B cell (primary cell): ENCODE results near the gene MYZAP. TPM values are rescaled to one million over a fixed set of nuclear protein-coding genes. Genes with fewer than 3 reads are reported as not detected.

ENCODE experiments used
- ATAC-seq: fragments of 200-7000 bp; cut with Tn5 transposase; one replicate; pipeline ENCODE4 v1.10.0; 2021; ENCODE audit warnings: low read depth, mild to moderate bottlenecking, moderate number of reproducible peaks, moderate library complexity
- CTCF ChIA-PET: fragments of 350-600 bp; sonication (Branson Sonifier 250); formaldehyde crosslinking; loops from one replicate; lab custom pipeline; 2021; ENCODE audit warnings: antibody characterized with exemption, inconsistent platforms; lab: Charles Lee
- POLR2A ChIA-PET: fragments of 350-600 bp; sonication (Branson Sonifier 250); formaldehyde crosslinking; loops from one replicate; lab custom pipeline; 2021; ENCODE audit warnings: antibody characterized with exemption; lab: Charles Lee
- DNase-seq: peaks from one replicate; pipeline ENCODE4 v3.0.0; 2013
- H2AFZ ChIP-seq: 2 replicates; pipeline ENCODE4 v1.6.1; 2012; ENCODE audit warnings: mild to moderate bottlenecking, low read depth, low read length; ENCODE audit not compliant: insufficient read depth, poor library complexity, severe bottlenecking
- H3K27ac ChIP-seq, 2 donors: 1 replicate in 1 of 2; 2 replicates in 1 of 2; pipeline ENCODE4 v1.5.1; 2012 to 2013; ENCODE audit warnings: low read length in 2 of 2, mild to moderate bottlenecking in 2 of 2, moderate library complexity in 1 of 2
- H3K27me3 ChIP-seq, 4 experiments: fragments of 200-600 bp in 1 of 4; sonication (generic) in 1 of 4; replicated peaks in 1 of 4; 1 replicate in 2 of 4; 2 replicates in 2 of 4; pipeline versions ENCODE4 v1.6.1 to v1.7.0; 2013 to 2016; ENCODE audit warnings: low read length in 3 of 4, mild to moderate bottlenecking in 2 of 4, mixed read lengths in 1 of 4, moderate library complexity in 1 of 4; ENCODE audit not compliant: insufficient read depth in 4 of 4, control insufficient read depth in 3 of 4; ENCODE audit errors: control extremely low read depth in 1 of 4
- H3K36me3 ChIP-seq, 2 experiments: replicated peaks in 1 of 2; 1 replicate in 1 of 2; 2 replicates in 1 of 2; pipeline versions ENCODE4 v1.6.1 to v1.7.1; 2013; ENCODE audit warnings: low read length in 1 of 2; ENCODE audit not compliant: insufficient read depth in 2 of 2, control insufficient read depth in 1 of 2; ENCODE audit errors: control extremely low read depth in 1 of 2, extremely low read depth in 1 of 2
- H3K4me1 ChIP-seq, 2 donors: fragments of 200-600 bp in 1 of 2; sonication (generic) in 1 of 2; 1 replicate in 1 of 2; 2 replicates in 1 of 2; pipeline versions ENCODE4 v1.5.1 to v1.6.1; 2013 to 2017; ENCODE audit warnings: low read length in 2 of 2; ENCODE audit not compliant: control insufficient read depth in 2 of 2, insufficient read depth in 2 of 2
- H3K4me2 ChIP-seq: replicated peaks from 2 replicates; pipeline ENCODE3; 2012; ENCODE audit warnings: mild to moderate bottlenecking, low read depth, low read length; ENCODE audit not compliant: poor library complexity, severe bottlenecking
- H3K4me3 ChIP-seq, 5 experiments: fragments of 200-600 bp in 1 of 5; sonication (generic) in 1 of 5; 1 replicate in 3 of 5; 2 replicates in 2 of 5; pipeline versions ENCODE4 v1.5.1 to v1.7.0; 2011 to 2016; ENCODE audit warnings: low read length in 4 of 5, mild to moderate bottlenecking in 4 of 5, low read depth in 2 of 5, control low read depth in 1 of 5, moderate library complexity in 1 of 5; ENCODE audit not compliant: insufficient read depth in 1 of 5; ENCODE audit errors: control extremely low read depth in 1 of 5, extremely low read depth in 1 of 5
- H3K79me2 ChIP-seq: fragments of 200-600 bp; sonication (generic); one replicate; pipeline ENCODE4 v1.6.0; 2016; ENCODE audit warnings: low read length; ENCODE audit not compliant: control insufficient read depth, insufficient read depth
- H3K9ac ChIP-seq: fragments of 200-600 bp; sonication (generic); 2 replicates; pipeline ENCODE4 v1.6.1; 2017; ENCODE audit warnings: mild to moderate bottlenecking, low read length, moderate library complexity
- H3K9me3 ChIP-seq, 3 donors: one replicate each; pipeline versions ENCODE4 v1.6.1 to v1.7.1; 2013; ENCODE audit warnings: low read length in 2 of 3; ENCODE audit not compliant: control insufficient read depth in 2 of 3, insufficient read depth in 1 of 3; ENCODE audit errors: control extremely low read depth in 1 of 3
- H4K20me1 ChIP-seq: 2 replicates; pipeline ENCODE4 v1.6.0; 2012; ENCODE audit warnings: mild to moderate bottlenecking, low read length; ENCODE audit not compliant: insufficient read depth, control insufficient read depth, poor library complexity, severe bottlenecking
- H3K27ac Mint-ChIP-seq: one replicate; pipeline ENCODE4 v1.8.0; 2021; ENCODE audit warnings: mixed read lengths
- H3K27me3 Mint-ChIP-seq: one replicate; pipeline ENCODE4 v1.8.0; 2021; ENCODE audit warnings: mixed read lengths
- H3K4me1 Mint-ChIP-seq: one replicate; pipeline ENCODE4 v1.8.0; 2021; ENCODE audit warnings: mixed read lengths
- H3K4me3 Mint-ChIP-seq: one replicate; pipeline ENCODE4 v1.8.0; 2021; ENCODE audit warnings: mixed read lengths
- H3K9me3 Mint-ChIP-seq: one replicate; pipeline ENCODE4 v1.8.0; 2022; ENCODE audit warnings: mixed read lengths; ENCODE audit not compliant: insufficient read depth
- EZH2 ChIP-seq: IDR thresholded peaks from 2 replicates; pipeline ENCODE4 v1.6.1; 2012; ENCODE audit warnings: borderline replicate concordance, low read depth, mild to moderate bottlenecking, moderate library complexity, low read length; ENCODE audit not compliant: insufficient read depth, poor library complexity, severe bottlenecking
- WGBS: methylation state at CpG from one replicate; pipeline ENCODE4 v1.1.5; 2013; ENCODE audit warnings: missing lambda C conversion rate; ENCODE audit not compliant: insufficient coverage; 5-methylcytosine and 5-hydroxymethylcytosine counted together
- intact Hi-C: fragments of 100-400 bp; cut with micrococcal nuclease; formaldehyde crosslinking; loops from one replicate; pipeline ENCODE4 v1.10.0; 2022
- polyA plus RNA-seq: library from polyadenylated mRNA; depleted of rRNA; stranded (reverse); fragments of >200 nt; gene quantifications from 2 replicates; pipeline ENCODE4 v1.2.3, GENCODE V29; 2012
- total RNA-seq, 2 donors: library from RNA; stranded (reverse); fragments of 120-200 nt in 1 of 2; gene quantifications; 1 replicate in 1 of 2; 2 replicates in 1 of 2; pipeline versions ENCODE4 v1.2.3 to v1.2.4, GENCODE V29; 2013 to 2022
- TF ChIP-seq, protein P1 (sequence below): fragments of 200-600 bp; IDR thresholded peaks from one replicate; pipeline ENCODE4 v1.8.0; 2022; ENCODE audit warnings: antibody characterized with exemption, mild to moderate bottlenecking

Gene MYZAP
- total and polyA plus RNA-seq, 2 donors (not counting 1 experiment from before 2014, with no cell fraction given) = 1.0 to 2.8 TPM

DNA sequence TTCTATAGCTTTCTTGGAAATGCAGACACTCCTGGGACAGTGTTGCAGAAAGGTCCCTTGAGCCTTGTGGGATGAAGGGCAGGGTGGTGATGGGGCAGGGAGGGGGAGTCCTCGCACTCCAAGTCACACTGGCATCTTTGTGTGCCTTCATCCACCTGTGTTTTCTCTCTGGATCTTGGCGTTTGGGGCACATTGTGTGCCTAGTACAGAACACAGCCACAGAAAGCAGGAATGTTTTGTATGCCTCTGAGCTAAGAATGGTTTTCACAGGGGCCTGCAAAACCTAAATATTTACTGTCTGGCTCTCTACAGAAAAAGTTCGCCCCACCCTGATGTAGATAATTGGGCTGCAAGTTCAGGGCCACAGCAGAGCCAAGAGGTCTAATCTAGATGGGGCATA, 5.7 kb downstream of the MYZAP start:
- whole genome bisulfite sequencing = 69% methylated on average over 2 of the region's 3 CpGs
- ChIA-PET POLR2A (no interaction called here), CTCF (interaction anchor here (2.2 kb wide), 1 partner anchor 38 kb away, joined by 5 read pairs; no protein-coding TSS in a partner anchor)
- ATAC-seq = no peak
- H3K4me2 ChIP-seq = no peak overlapping the region
- no peak overlapping the region for H3K27ac ChIP-seq
- Mint-ChIP-seq H3K4me3 (no peak overlapping the region), H3K9me3 (peaks cover 2% of the 10 kb centered on the region), H3K4me1 (peaks cover 8% of the 10 kb centered on the region), H3K27me3 (peaks cover 7% of the 10 kb centered on the region), H3K27ac (no peak overlapping the region)
- no peaks in the 10 kb centered on the region for H3K36me3 ChIP-seq
- no peaks in the 10 kb centered on the region for H3K9me3 ChIP-seq
- H3K79me2 ChIP-seq = no peaks in the 10 kb centered on the region
- DNase-seq = no peak
- no peaks in the 10 kb centered on the region for H4K20me1 ChIP-seq
- no peak for TF ChIP-seq EZH2
- TF ChIP-seq, protein P1, sequence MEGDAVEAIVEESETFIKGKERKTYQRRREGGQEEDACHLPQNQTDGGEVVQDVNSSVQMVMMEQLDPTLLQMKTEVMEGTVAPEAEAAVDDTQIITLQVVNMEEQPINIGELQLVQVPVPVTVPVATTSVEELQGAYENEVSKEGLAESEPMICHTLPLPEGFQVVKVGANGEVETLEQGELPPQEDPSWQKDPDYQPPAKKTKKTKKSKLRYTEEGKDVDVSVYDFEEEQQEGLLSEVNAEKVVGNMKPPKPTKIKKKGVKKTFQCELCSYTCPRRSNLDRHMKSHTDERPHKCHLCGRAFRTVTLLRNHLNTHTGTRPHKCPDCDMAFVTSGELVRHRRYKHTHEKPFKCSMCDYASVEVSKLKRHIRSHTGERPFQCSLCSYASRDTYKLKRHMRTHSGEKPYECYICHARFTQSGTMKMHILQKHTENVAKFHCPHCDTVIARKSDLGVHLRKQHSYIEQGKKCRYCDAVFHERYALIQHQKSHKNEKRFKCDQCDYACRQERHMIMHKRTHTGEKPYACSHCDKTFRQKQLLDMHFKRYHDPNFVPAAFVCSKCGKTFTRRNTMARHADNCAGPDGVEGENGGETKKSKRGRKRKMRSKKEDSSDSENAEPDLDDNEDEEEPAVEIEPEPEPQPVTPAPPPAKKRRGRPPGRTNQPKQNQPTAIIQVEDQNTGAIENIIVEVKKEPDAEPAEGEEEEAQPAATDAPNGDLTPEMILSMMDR = no peak
- no peak overlapping the region for H2AFZ ChIP-seq
- intact Hi-C loops = no loop called here
- no peaks in the 10 kb centered on the region for H3K27me3 ChIP-seq
- no peak overlapping the region for H3K9ac ChIP-seq
- peaks cover 2 to 5% of the 10 kb centered on the region in 2 donors for H3K4me1 ChIP-seq
- H3K4me3 ChIP-seq = no peak overlapping the region

DNA sequence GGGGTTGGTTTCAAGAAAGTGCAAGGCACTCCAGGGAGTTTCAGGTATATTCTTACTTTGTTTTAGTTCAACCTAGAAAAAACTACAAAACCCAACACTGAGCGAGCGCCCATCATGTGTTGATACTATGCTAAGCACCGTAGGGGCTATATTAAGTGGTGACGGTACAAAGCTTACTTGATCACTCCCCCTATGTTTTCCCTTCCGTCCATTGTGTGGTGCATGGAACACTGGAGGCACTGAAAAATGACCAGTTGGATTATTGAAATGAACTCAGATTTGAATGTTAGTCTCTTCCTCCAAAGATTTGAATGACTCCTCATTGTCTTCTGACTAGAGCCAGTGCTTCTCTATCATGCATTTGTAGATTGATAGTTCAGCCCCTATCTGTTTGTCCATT, 6.6 kb downstream of the MYZAP start:
- no peaks in the 10 kb centered on the region for H3K27me3 ChIP-seq
- H3K9ac ChIP-seq = no peak overlapping the region
- no peak for DNase-seq
- no peaks in the 10 kb centered on the region for H4K20me1 ChIP-seq
- Mint-ChIP-seq H3K4me3 (no peak overlapping the region), H3K4me1 (peaks cover 4% of the 10 kb centered on the region), H3K27me3 (peaks cover 7% of the 10 kb centered on the region), H3K9me3 (peaks cover 2% of the 10 kb centered on the region), H3K27ac (no peak overlapping the region)
- ChIA-PET CTCF (interaction anchor here (2.2 kb wide), 1 partner anchor 39 kb away, joined by 5 read pairs; no protein-coding TSS in a partner anchor), POLR2A (no interaction called here)
- 100% methylated on average over 1 of the region's 5 CpGs for WGBS
- intact Hi-C loops = no loop called here
- ATAC-seq = no peak
- H3K4me3 ChIP-seq = no peak overlapping the region
- TF ChIP-seq, protein P1 = no peak
- TF ChIP-seq EZH2 = no peak
- H3K36me3 ChIP-seq = no peaks in the 10 kb centered on the region
- H3K79me2 ChIP-seq = no peaks in the 10 kb centered on the region
- no peaks in the 10 kb centered on the region for H3K4me1 ChIP-seq
- no peak overlapping the region for H3K4me2 ChIP-seq
- H2AFZ ChIP-seq = no peak overlapping the region
- H3K27ac ChIP-seq = no peak overlapping the region
- H3K9me3 ChIP-seq = no peaks in the 10 kb centered on the region
